Stimulated activated CD8-positive, alpha-beta memory T cell treated with anti-CD3 and anti-CD28 coated beads, Interleukin-4, amount 100 ng/mL, for 1 hour (primary cell): Measurements from ENCODE around the gene OXER1.

Experiments
- DNase-seq, 2 donors: peaks; one replicate each; pipeline ENCODE4 v3.0.0-alpha.2; 2020; ENCODE audit warnings: low read depth in 2 of 2, low spot score in 1 of 2

The OXER1 gene

GRCh38 chr2:42794271-42795046 lies 30.5 kb upstream of the OXER1 start:
- DNase-seq = no peak

- DNase-seq = no peak
Observed at GRCh38 chr2:42793334-42794270, 29.7 kb upstream of the OXER1 start.

GRCh38 chr2:42792583-42793333 lies 28.8 kb upstream of the OXER1 start, which contains the start of gene HAAO:
Gene HAAO (minus strand): TSS chr2:42792583. CDS start chr2:42792536, 47 bp downstream.
- DNase-seq = no peak

- DNase-seq = no peak
Observed at GRCh38 chr2:42792087-42792582, 28.2 kb upstream of the OXER1 start.

- DNase-seq = no peak
Observed at GRCh38 chr2:42791606-42792005, 27.7 kb upstream of the OXER1 start.

- no peak for DNase-seq
Observed at GRCh38 chr2:42789751-42790150, 25.8 kb upstream of the OXER1 start.

- no peak for DNase-seq
Observed at GRCh38 chr2:42788882-42789281, 24.9 kb upstream of the OXER1 start.

GRCh38 chr2:42788478-42788793 lies 24.5 kb upstream of the OXER1 start:
- no peak for DNase-seq

GRCh38 chr2:42787788-42788477 lies 24.0 kb upstream of the OXER1 start:
- no peak for DNase-seq

- DNase-seq = no peak
Observed at GRCh38 chr2:42787424-42787787, 23.5 kb upstream of the OXER1 start.

- DNase-seq = no peak
Observed at GRCh38 chr2:42786561-42787345, 22.8 kb upstream of the OXER1 start.

GRCh38 chr2:42784204-42784880 lies 20.4 kb upstream of the OXER1 start:
- DNase-seq = no peak

- DNase-seq = no peak
Observed at GRCh38 chr2:42783511-42783910, 19.6 kb upstream of the OXER1 start.

GRCh38 chr2:42781181-42781580 lies 17.2 kb upstream of the OXER1 start:
- no peak for DNase-seq

- DNase-seq = no peak
Observed at GRCh38 chr2:42777883-42778805, 14.2 kb upstream of the OXER1 start.

- DNase-seq = no peak
Observed at GRCh38 chr2:42775810-42776209, 11.9 kb upstream of the OXER1 start.

GRCh38 chr2:42775186-42775585 lies 11.3 kb upstream of the OXER1 start:
- DNase-seq = no peak

- no peak for DNase-seq
Observed at GRCh38 chr2:42771546-42772153, 7.7 kb upstream of the OXER1 start.
